ENCODE data around the gene FIBIN.
"Not testable (repeated sequence)": the region's sequence is repeated elsewhere in the genome, so short reads cannot be mapped to it uniquely, and the experiment has no call there.

The FIBIN gene

GRCh38 chr11:26993965-26994457 lies at the start of gene FIBIN:
FIBIN (plus strand) TSS chr11:26994112; CDS start chr11:26994527, 415 bp downstream.
- DNase-seq (ENCODE audit: low spot score): no peak

GRCh38 chr11:26944866-26945664 lies 48.8 kb upstream of the FIBIN start:
- no peak for DNase-seq (ENCODE audit: low spot score)

- no peak for DNase-seq (ENCODE audit: low spot score)
These were observed 47.6 kb upstream of the FIBIN start for GRCh38 chr11:26946257-26946716.

GRCh38 chr11:26947379-26947844 lies 46.5 kb upstream of the FIBIN start:
- no peak for DNase-seq (ENCODE audit: low spot score)

GRCh38 chr11:26947904-26948639 lies 45.8 kb upstream of the FIBIN start:
- DNase-seq (ENCODE audit: low spot score): no peak

- no peak for DNase-seq (ENCODE audit: low spot score)
These were observed 45.0 kb upstream of the FIBIN start for GRCh38 chr11:26948881-26949280.

- DNase-seq (ENCODE audit: low spot score): no peak
These were observed 44.1 kb upstream of the FIBIN start for GRCh38 chr11:26949846-26950245.

- no peak for DNase-seq (ENCODE audit: low spot score)
These were observed 43.6 kb upstream of the FIBIN start for GRCh38 chr11:26950260-26950719.

GRCh38 chr11:26951809-26952515 lies 42.0 kb upstream of the FIBIN start:
- no peak for DNase-seq (ENCODE audit: low spot score)

- DNase-seq (ENCODE audit: low spot score): no peak
These were observed 40.0 kb upstream of the FIBIN start for GRCh38 chr11:26953770-26954392.

- DNase-seq (ENCODE audit: low spot score): no peak
These were observed 35.8 kb upstream of the FIBIN start for GRCh38 chr11:26958005-26958701.

GRCh38 chr11:26958702-26959049 lies 35.2 kb upstream of the FIBIN start:
- DNase-seq (ENCODE audit: low spot score): no peak

GRCh38 chr11:26960281-26960680 lies 33.6 kb upstream of the FIBIN start:
- DNase-seq (ENCODE audit: low spot score): no peak

GRCh38 chr11:26963764-26964163 lies 30.1 kb upstream of the FIBIN start:
- no peak for DNase-seq (ENCODE audit: low spot score)

- no peak for DNase-seq (ENCODE audit: low spot score)
These were observed 29.6 kb upstream of the FIBIN start for GRCh38 chr11:26964339-26964738.

GRCh38 chr11:26964847-26965485 lies 28.9 kb upstream of the FIBIN start:
- DNase-seq (ENCODE audit: low spot score): not testable (repeated sequence)

- DNase-seq (ENCODE audit: low spot score): no peak
These were observed 22.0 kb upstream of the FIBIN start for GRCh38 chr11:26971961-26972360.

GRCh38 chr11:26974069-26974783 lies 19.7 kb upstream of the FIBIN start:
- DNase-seq (ENCODE audit: low spot score): no peak

- DNase-seq (ENCODE audit: low spot score): no peak
These were observed 18.9 kb upstream of the FIBIN start for GRCh38 chr11:26974996-26975395.

- DNase-seq (ENCODE audit: low spot score): no peak
These were observed 17.5 kb upstream of the FIBIN start for GRCh38 chr11:26976389-26976788.
